Measurements from ENCODE around the gene BANF2. TPM values are rescaled to one million over a fixed set of nuclear protein-coding genes. Genes with fewer than 3 reads are reported as not detected.

BANF2 gene
- polyA plus RNA-seq, 3 donors = not detected

DNA sequence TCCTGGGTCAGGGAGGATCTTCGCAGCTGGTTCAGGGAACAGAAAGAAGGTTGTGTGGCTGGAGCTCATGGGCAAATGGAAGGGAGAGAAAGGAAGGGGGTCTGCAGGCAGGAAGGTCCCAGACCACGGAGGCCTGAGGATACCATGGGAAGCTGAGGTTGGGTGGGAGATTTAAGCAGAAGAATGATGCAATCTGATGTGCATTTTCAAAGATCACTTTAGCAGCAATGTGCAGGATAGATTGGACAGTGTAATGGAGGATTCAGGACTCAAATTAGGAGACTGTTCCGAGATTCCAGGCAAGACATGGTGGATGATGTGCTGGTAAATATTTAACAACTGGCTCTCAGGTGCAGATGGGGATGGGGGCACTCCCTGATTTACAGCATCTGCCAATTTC is 12.0 kb upstream of the BANF2 start:
- WGBS (ENCODE audit: insufficient coverage) = 79% methylated on average over 3 of the region's 3 CpGs
- no peak for DNase-seq
- intact Hi-C loops (cut with micrococcal nuclease) = loop anchor here in 1 of 2 donors (10.0 kb wide), 2 partner anchors 123 to 207 kb away; no protein-coding TSS in a partner anchor

GRCh38 chr20:17688965-17689364 is 10.8 kb upstream of the BANF2 start:
- no peak overlapping the region for H3K4me2 ChIP-seq (replicated peaks; ENCODE audit: extremely low read depth, low read length, poor library complexity, severe bottlenecking)
- no peak overlapping the region for H2AFZ ChIP-seq (ENCODE audit: insufficient read depth, low read depth, low read length, poor library complexity, severe bottlenecking)
- H3K27me3 Mint-ChIP-seq (ENCODE audit: low read depth in 3 of 3) = peaks cover 9 to 21% (median 9%) of the 10 kb centered on the region in 3 donors
- no peak overlapping the region for H3K27ac ChIP-seq (ENCODE audit: low read depth in 1 of 2, low read length in 2 of 2)
- no peaks in the 10 kb centered on the region for H3K79me2 ChIP-seq (ENCODE audit: insufficient read depth, low read length)
- H3K27me3 ChIP-seq (ENCODE audit: control insufficient read depth in 2 of 2, insufficient read depth in 2 of 2, low read length in 2 of 2) = no peaks in the 10 kb centered on the region
- H3K27ac Mint-ChIP-seq = no peak overlapping the region
- 56% methylated on average over 1 of the region's 2 CpGs for WGBS (ENCODE audit: insufficient coverage)
- peaks cover 5% of the 10 kb centered on the region for H3K4me1 Mint-ChIP-seq
- H3K4me3 ChIP-seq (replicated peaks in 1 of 3; ENCODE audit: low read depth in 2 of 3, low read length in 3 of 3) = no peak overlapping the region
- intact Hi-C loops (cut with micrococcal nuclease) = loop anchor here in 1 of 2 donors (10.0 kb wide), 2 partner anchors 124 to 206 kb away; no protein-coding TSS in a partner anchor
- no peak overlapping the region for H3K9ac ChIP-seq (ENCODE audit: insufficient read depth, low read length, poor library complexity, severe bottlenecking)
- no peaks in the 10 kb centered on the region for H3K36me3 Mint-ChIP-seq
- TF ChIP-seq, protein P1, sequence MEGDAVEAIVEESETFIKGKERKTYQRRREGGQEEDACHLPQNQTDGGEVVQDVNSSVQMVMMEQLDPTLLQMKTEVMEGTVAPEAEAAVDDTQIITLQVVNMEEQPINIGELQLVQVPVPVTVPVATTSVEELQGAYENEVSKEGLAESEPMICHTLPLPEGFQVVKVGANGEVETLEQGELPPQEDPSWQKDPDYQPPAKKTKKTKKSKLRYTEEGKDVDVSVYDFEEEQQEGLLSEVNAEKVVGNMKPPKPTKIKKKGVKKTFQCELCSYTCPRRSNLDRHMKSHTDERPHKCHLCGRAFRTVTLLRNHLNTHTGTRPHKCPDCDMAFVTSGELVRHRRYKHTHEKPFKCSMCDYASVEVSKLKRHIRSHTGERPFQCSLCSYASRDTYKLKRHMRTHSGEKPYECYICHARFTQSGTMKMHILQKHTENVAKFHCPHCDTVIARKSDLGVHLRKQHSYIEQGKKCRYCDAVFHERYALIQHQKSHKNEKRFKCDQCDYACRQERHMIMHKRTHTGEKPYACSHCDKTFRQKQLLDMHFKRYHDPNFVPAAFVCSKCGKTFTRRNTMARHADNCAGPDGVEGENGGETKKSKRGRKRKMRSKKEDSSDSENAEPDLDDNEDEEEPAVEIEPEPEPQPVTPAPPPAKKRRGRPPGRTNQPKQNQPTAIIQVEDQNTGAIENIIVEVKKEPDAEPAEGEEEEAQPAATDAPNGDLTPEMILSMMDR (IDR thresholded peaks at IDR 0.05) = no peak
- peaks cover 0 to 10% (median 2%) of the 10 kb centered on the region in 7 donors for H3K9me3 Mint-ChIP-seq
- no peaks in the 10 kb centered on the region for H4K20me1 ChIP-seq (ENCODE audit: insufficient read depth, low read length)
- DNase-seq = no peak
- no peaks in the 10 kb centered on the region for H3K4me1 ChIP-seq (ENCODE audit: control insufficient read depth in 1 of 2, insufficient read depth in 2 of 2, low read length in 2 of 2)
- no peak overlapping the region for H3K4me3 Mint-ChIP-seq
- H3K9me3 ChIP-seq (replicated peaks in 1 of 2; ENCODE audit: control insufficient read depth in 1 of 2, insufficient read depth in 1 of 2, low read length in 2 of 2) = no peaks in the 10 kb centered on the region
- no peaks in the 10 kb centered on the region for H3K36me3 ChIP-seq (replicated peaks in 1 of 2; ENCODE audit: control insufficient read depth in 1 of 2, insufficient read depth in 2 of 2, low read length in 2 of 2)

More for the DNA sequence above, 12.0 kb upstream of the BANF2 start:
- no peaks in the 10 kb centered on the region for H3K36me3 ChIP-seq (replicated peaks in 1 of 2; ENCODE audit: control insufficient read depth in 1 of 2, insufficient read depth in 2 of 2, low read length in 2 of 2)
- no peak overlapping the region for H3K4me2 ChIP-seq (replicated peaks; ENCODE audit: extremely low read depth, low read length, poor library complexity, severe bottlenecking)
- no peaks in the 10 kb centered on the region for H3K27me3 ChIP-seq (ENCODE audit: control insufficient read depth in 2 of 2, insufficient read depth in 2 of 2, low read length in 2 of 2)
- no peaks in the 10 kb centered on the region for H3K79me2 ChIP-seq (ENCODE audit: insufficient read depth, low read length)
- no peak overlapping the region for H3K27ac ChIP-seq (ENCODE audit: low read depth in 1 of 2, low read length in 2 of 2)
- Mint-ChIP-seq H3K4me3 (no peak overlapping the region), H3K4me1 (peaks cover 11% of the 10 kb centered on the region), H3K27me3 (ENCODE audit: low read depth in 3 of 3) (peaks cover 9 to 21% (median 9%) of the 10 kb centered on the region in 3 donors), H3K27ac (peak overlapping the region in 1 of 7 donors; percentile 2), H3K36me3 (no peaks in the 10 kb centered on the region), H3K9me3 (peaks cover 0 to 10% (median 2%) of the 10 kb centered on the region in 7 donors)
- H4K20me1 ChIP-seq (ENCODE audit: insufficient read depth, low read length) = no peaks in the 10 kb centered on the region
- H2AFZ ChIP-seq (ENCODE audit: insufficient read depth, low read depth, low read length, poor library complexity, severe bottlenecking) = no peak overlapping the region
- TF ChIP-seq, protein P1 (IDR thresholded peaks at IDR 0.05) = no peak
- peaks cover 4 to 5% of the 10 kb centered on the region in 2 donors for H3K4me1 ChIP-seq (ENCODE audit: control insufficient read depth in 1 of 2, insufficient read depth in 2 of 2, low read length in 2 of 2)
- no peak overlapping the region for H3K9ac ChIP-seq (ENCODE audit: insufficient read depth, low read length, poor library complexity, severe bottlenecking)
- no peak overlapping the region for H3K4me3 ChIP-seq (replicated peaks in 1 of 3; ENCODE audit: low read depth in 2 of 3, low read length in 3 of 3)
- no peaks in the 10 kb centered on the region for H3K9me3 ChIP-seq (replicated peaks in 1 of 2; ENCODE audit: control insufficient read depth in 1 of 2, insufficient read depth in 1 of 2, low read length in 2 of 2)
